ENCODE measurements around the gene PAF1.

PAF1 gene

DNA sequence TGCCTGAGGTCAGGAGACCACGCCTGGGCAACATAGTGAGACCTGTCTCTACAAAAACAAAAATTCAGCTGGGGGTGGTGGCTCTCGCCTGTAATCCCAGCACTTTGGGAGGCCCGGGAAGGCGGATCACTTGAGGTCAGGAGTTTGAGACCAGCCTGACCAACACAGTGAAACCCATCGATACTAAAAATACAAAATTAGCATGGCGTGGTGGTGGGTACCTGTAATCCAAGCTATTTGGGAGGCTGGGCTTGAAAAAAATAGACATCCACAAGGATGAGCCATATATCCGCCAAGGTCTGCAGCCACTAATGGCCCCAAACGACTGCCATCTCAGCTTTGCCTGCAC, 41.7 kb upstream of the PAF1 start:
- DNase-seq (no peak), ATAC-seq (ENCODE audit: insufficient read depth, low read depth) (no peak)
- Histone ChIP-seq H3K4me2 (ENCODE audit: insufficient read depth, low read length) (no peak overlapping the region), H3K4me1 (ENCODE audit: insufficient read depth, low read length) (peaks cover 27% of the 10 kb centered on the region), H3K9me3 (ENCODE audit: insufficient read depth, low read length, severe bottlenecking) (no peaks in the 10 kb centered on the region), H3K4me3 (ENCODE audit: low read depth in 1 of 2, low read length in 2 of 2) (no peak overlapping the region), H3K27me3 (ENCODE audit: insufficient read depth, low read length, poor library complexity) (no peaks in the 10 kb centered on the region), H3K27ac (ENCODE audit: low read length) (no peak overlapping the region), H3K79me2 (ENCODE audit: insufficient read depth, low read length) (peaks cover 32% of the 10 kb centered on the region), H4K20me1 (ENCODE audit: insufficient read depth, low read length) (peaks cover 30% of the 10 kb centered on the region), H3K9ac (ENCODE audit: low read depth, low read length) (no peak overlapping the region), H2AFZ (ENCODE audit: low read depth, low read length) (no peak overlapping the region), H3K36me3 (ENCODE audit: insufficient read depth, low read length) (peaks cover 35% of the 10 kb centered on the region)
- no peak for TF ChIP-seq CTCF (IDR thresholded peaks at IDR 0.05; ENCODE audit: borderline replicate concordance, extremely low read depth, low read length, poor library complexity, severe bottlenecking)

DNA sequence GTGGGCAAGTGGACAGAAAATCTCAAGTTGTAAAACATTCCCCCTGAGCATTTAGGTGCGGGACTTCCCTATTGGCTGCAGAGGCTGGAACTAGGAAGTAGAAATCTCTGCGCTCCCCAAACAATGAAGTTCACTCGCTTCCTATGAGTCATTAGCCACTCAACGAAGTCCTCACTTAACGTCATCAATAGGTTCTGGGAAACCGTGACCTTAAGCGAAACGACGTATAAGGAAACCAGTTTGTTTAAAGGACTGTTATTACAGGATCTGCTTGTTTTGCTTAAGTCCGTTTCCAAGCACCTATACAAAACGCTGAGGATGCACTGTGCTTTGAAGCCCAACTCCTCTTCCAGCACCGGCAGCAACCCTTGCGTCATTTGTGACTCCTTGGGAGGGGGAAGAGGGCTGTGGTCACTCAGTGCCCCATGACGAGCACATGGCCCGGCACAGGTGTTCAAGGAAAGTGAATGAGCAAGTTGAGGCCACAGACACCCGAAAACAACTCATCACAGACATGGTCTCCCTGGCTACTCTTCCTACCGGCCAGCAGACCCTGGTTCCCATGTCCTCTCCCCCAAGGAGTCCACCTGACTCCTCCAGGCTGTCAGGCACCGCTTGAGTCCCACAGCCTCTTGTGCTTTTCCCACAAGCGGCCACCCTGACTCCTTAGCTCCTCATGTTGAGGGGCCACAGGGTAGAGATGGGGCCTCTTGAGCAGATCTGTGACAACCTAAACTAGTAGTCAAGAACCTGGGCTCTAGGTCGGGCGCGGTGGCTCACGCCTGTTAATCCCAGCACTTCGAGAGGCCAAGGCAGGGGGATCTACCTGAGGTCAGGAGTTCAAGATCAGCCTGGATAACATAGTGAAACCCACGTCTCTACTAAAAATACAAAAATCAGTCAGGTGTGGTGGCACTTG, 40.0 kb upstream of the PAF1 start:
- peaks cover 33% of the 10 kb centered on the region for H4K20me1 ChIP-seq (ENCODE audit: insufficient read depth, low read length)
- H3K4me2 ChIP-seq (ENCODE audit: insufficient read depth, low read length): no peak overlapping the region
- no peak overlapping the region for H2AFZ ChIP-seq (ENCODE audit: low read depth, low read length)
- no peaks in the 10 kb centered on the region for H3K9me3 ChIP-seq (ENCODE audit: insufficient read depth, low read length, severe bottlenecking)
- H3K36me3 ChIP-seq (ENCODE audit: insufficient read depth, low read length): peaks cover 35% of the 10 kb centered on the region
- H3K4me3 ChIP-seq (ENCODE audit: low read depth in 1 of 2, low read length in 2 of 2): no peak overlapping the region
- H3K9ac ChIP-seq (ENCODE audit: low read depth, low read length): no peak overlapping the region
- TF ChIP-seq EZH2 (IDR thresholded peaks at IDR 0.05; ENCODE audit: borderline replicate concordance, low read depth, low read length, severe bottlenecking): no peak
- no peak for TF ChIP-seq CTCF (IDR thresholded peaks at IDR 0.05; ENCODE audit: borderline replicate concordance, extremely low read depth, low read length, poor library complexity, severe bottlenecking)
- ATAC-seq (ENCODE audit: insufficient read depth, low read depth) (no peak), DNase-seq (no peak)
- peaks cover 19% of the 10 kb centered on the region for H3K4me1 ChIP-seq (ENCODE audit: insufficient read depth, low read length)
- H3K27me3 ChIP-seq (ENCODE audit: insufficient read depth, low read length, poor library complexity): no peaks in the 10 kb centered on the region
- no peak overlapping the region for H3K27ac ChIP-seq (ENCODE audit: low read length)
- H3K79me2 ChIP-seq (ENCODE audit: insufficient read depth, low read length): peaks cover 26% of the 10 kb centered on the region

GRCh38 chr19:39428283-39429112, 37.6 kb upstream of the PAF1 start:
- Histone ChIP-seq H2AFZ (ENCODE audit: low read depth, low read length) (no peak overlapping the region), H4K20me1 (ENCODE audit: insufficient read depth, low read length) (peaks cover 21% of the 10 kb centered on the region), H3K27ac (ENCODE audit: low read length) (no peak overlapping the region), H3K9ac (ENCODE audit: low read depth, low read length) (no peak overlapping the region), H3K27me3 (ENCODE audit: insufficient read depth, low read length, poor library complexity) (no peaks in the 10 kb centered on the region), H3K4me2 (ENCODE audit: insufficient read depth, low read length) (no peak overlapping the region), H3K4me1 (ENCODE audit: insufficient read depth, low read length) (peaks cover 4% of the 10 kb centered on the region), H3K79me2 (ENCODE audit: insufficient read depth, low read length) (peaks cover 3% of the 10 kb centered on the region; the same call in 1 of the 2 replicates), H3K9me3 (ENCODE audit: insufficient read depth, low read length, severe bottlenecking) (no peaks in the 10 kb centered on the region), H3K4me3 (ENCODE audit: low read depth in 1 of 2, low read length in 2 of 2) (no peak overlapping the region), H3K36me3 (ENCODE audit: insufficient read depth, low read length) (peaks cover 29% of the 10 kb centered on the region)
- ATAC-seq (ENCODE audit: insufficient read depth, low read depth): peak; percentile 15; the same call in 1 of the 3 replicates
- no peak for TF ChIP-seq CTCF (IDR thresholded peaks at IDR 0.05; ENCODE audit: borderline replicate concordance, extremely low read depth, low read length, poor library complexity, severe bottlenecking)
- TF ChIP-seq EZH2 (IDR thresholded peaks at IDR 0.05; ENCODE audit: borderline replicate concordance, low read depth, low read length, severe bottlenecking): no peak
- DNase-seq: no peak

Data from DND-41 (cell line).